ENCODE data around the gene CACNA2D3.

CACNA2D3 gene

GRCh38 chr3:54550221-54550977 lies 428.0 kb downstream of the CACNA2D3 start:
- Histone ChIP-seq H3K27ac (no peak overlapping the region), H3K4me3 (no peak overlapping the region), H3K27me3 (no peaks in the 10 kb centered on the region), H3K9me3 (no peaks in the 10 kb centered on the region), H3K4me1 (no peaks in the 10 kb centered on the region), H3K36me3 (no peaks in the 10 kb centered on the region)
- intact Hi-C loops (cut with DNase I; ENCODE audit: low total_unique reads) = no loop called here
- TF ChIP-seq CTCF (IDR thresholded peaks at IDR 0.05) = no peak
- no peak for DNase-seq

- no peak for TF ChIP-seq CTCF (IDR thresholded peaks at IDR 0.05)
- Histone ChIP-seq H3K4me3 (no peak overlapping the region), H3K27ac (no peak overlapping the region), H3K36me3 (no peaks in the 10 kb centered on the region), H3K9me3 (no peaks in the 10 kb centered on the region), H3K4me1 (no peaks in the 10 kb centered on the region), H3K27me3 (no peaks in the 10 kb centered on the region)
- intact Hi-C loops (cut with DNase I; ENCODE audit: low total_unique reads) = no loop called here
- no peak for DNase-seq
Measured at GRCh38 chr3:54556630-54557029, 434.3 kb downstream of the CACNA2D3 start.

GRCh38 chr3:54557538-54558428 lies 435.4 kb downstream of the CACNA2D3 start:
- TF ChIP-seq CTCF (IDR thresholded peaks at IDR 0.05) = no peak
- Histone ChIP-seq H3K36me3 (no peaks in the 10 kb centered on the region), H3K27me3 (no peaks in the 10 kb centered on the region), H3K27ac (no peak overlapping the region), H3K4me3 (no peak overlapping the region), H3K4me1 (no peaks in the 10 kb centered on the region), H3K9me3 (no peaks in the 10 kb centered on the region)
- DNase-seq = no peak
- intact Hi-C loops (cut with DNase I; ENCODE audit: low total_unique reads) = no loop called here

- no peak for DNase-seq
- intact Hi-C loops (cut with DNase I; ENCODE audit: low total_unique reads) = no loop called here
- Histone ChIP-seq H3K9me3 (no peaks in the 10 kb centered on the region), H3K4me3 (no peak overlapping the region), H3K27me3 (no peaks in the 10 kb centered on the region), H3K27ac (no peak overlapping the region), H3K4me1 (no peaks in the 10 kb centered on the region), H3K36me3 (no peaks in the 10 kb centered on the region)
- TF ChIP-seq CTCF (IDR thresholded peaks at IDR 0.05) = no peak
Measured at GRCh38 chr3:54563501-54564200, 441.3 kb downstream of the CACNA2D3 start.

- H3K27me3 ChIP-seq = no peaks in the 10 kb centered on the region
- H3K36me3 ChIP-seq = no peaks in the 10 kb centered on the region
- TF ChIP-seq CTCF (IDR thresholded peaks at IDR 0.05) = no peak
- H3K9me3 ChIP-seq = no peaks in the 10 kb centered on the region
- DNase-seq = no peak
- H3K4me1 ChIP-seq = no peaks in the 10 kb centered on the region
- intact Hi-C loops (cut with DNase I; ENCODE audit: low total_unique reads) = no loop called here
- H3K4me3 ChIP-seq = no peak overlapping the region
- no peak overlapping the region for H3K27ac ChIP-seq
Measured at GRCh38 chr3:54564374-54564925, 442.1 kb downstream of the CACNA2D3 start.
